T-helper 2 cell (primary cell): Measurements from ENCODE around the gene STX3.
A peak's percentile ranks its signal among the peaks of the same experiment; 100 is the strongest.
"Not testable (repeated sequence)": the region's sequence is repeated elsewhere in the genome, so short reads cannot be mapped to it uniquely, and the experiment has no call there.

Source experiments
- DNase-seq, 5 experiments: peaks; one replicate each; pipeline versions ENCODE4 v3.0.0 to v3.0.0-alpha.2; 2012 to 2022

STX3 gene

DNA sequence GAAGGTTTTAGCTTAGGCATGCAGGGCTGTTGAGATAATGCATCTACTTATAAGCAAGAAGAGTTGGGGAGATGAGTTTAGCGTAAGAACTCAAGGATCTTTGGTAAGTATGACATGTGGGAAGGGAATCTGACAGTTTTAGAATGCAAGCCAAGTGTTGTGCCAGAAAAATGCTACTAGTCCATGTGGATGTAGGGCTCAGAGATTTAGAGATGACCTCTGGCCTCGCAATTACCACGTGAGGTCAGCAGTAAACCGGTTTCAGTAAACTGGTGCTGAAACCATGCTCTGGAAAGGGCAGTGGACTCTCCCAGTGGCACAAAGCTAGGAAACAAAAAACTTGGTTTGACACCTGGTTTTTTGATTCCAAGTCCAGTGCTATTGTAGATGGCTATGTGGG is 36.5 kb downstream of the STX3 start:
- DNase-seq: no peak

DNA sequence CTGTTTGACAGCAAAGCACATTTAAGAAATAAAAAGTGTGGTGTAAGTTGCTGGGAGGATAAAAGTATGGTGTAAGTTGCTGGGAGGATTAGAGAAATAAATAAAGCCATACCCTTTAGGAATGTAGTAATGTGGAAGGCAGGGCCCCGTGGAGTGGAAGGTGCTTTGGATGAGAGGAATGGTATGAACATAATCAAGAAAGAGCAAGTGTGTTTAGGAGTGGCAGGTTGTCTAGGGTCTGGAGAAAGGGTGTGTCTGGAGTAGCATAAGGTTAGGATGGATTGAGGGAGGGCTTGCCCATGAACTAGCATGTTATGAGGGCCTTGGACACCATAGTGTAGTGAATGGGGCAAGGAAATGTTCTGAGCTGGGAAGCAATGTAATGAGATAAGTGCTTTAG is 37.3 kb downstream of the STX3 start:
- no peak for DNase-seq

DNA sequence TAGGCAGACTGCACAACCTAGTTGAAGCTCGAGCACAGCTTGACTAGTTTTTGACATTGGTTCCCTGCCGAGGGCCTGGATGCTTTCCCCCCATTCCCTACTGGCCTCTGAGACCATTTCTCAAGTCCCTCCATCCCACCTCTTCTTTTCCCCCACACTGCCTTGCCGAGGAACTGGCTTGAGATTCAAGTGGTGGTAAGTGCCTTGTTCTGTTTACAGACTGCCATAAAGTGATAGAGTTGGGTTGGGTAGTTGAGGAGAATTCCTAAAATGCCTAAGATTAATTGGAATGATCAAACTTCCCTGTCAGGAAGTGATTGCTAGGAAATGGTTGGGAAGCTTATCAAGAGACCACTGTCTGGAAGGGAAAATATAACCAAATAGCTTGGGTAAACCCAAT is 39.2 kb downstream of the STX3 start:
- DNase-seq: no peak

DNA sequence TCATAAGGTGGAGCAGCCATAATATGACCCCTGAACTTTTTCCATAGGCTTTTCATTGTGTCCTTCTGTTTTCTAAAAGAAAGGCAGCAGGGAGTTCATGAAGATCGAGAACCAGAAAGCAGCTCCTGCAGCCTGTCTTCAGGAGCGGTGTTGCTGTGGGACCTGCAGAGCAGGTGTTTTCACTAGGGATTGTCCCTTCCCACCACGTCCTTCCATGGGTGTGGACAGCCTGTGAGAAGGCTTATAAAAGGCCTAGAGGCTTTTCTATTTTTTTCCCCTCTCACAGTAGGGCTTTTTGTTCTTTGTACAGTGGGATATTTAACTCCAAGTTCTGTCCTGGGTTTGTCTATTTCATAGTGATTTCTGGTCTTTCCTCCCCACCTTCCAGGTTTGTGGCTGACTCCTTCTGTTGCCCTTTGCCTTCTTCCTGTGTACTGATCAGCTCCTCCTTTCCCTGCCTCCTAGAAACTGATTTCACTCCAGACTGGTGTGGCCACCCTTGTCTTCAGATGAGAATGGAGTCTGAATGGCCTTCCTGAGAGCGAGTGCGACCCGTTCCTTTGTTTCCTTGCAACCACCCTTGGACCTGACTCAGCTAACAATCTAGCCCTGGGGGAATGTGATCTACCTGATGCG is 45.3 kb downstream of the STX3 start:
- no peak for DNase-seq

DNA sequence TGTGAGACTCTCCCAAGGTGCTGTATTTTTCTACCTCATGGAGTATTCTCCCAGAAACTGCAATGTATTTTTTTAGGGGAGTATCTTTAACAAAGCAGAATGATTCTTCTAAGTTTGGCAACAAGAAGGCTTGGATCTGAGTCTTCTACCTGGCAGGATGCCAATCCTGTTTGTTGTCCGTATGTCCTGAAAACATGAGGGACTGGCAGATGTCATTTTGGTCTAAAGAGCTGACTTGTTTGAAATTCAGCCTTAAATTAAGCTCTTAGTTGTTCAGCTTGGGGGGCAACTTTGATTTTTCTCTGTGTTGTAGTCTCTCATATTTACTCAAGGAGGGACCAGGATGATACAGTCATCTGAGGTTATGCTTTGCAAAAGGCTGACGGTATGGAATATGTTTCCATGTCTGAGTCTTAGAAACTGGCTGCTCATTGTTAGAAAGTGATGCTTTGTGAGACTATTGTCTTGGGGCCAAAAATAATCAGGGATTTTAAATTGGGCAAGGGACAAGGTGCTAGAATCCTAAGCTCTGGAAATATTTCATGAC is 46.1 kb downstream of the STX3 start:
- DNase-seq: no peak

DNA sequence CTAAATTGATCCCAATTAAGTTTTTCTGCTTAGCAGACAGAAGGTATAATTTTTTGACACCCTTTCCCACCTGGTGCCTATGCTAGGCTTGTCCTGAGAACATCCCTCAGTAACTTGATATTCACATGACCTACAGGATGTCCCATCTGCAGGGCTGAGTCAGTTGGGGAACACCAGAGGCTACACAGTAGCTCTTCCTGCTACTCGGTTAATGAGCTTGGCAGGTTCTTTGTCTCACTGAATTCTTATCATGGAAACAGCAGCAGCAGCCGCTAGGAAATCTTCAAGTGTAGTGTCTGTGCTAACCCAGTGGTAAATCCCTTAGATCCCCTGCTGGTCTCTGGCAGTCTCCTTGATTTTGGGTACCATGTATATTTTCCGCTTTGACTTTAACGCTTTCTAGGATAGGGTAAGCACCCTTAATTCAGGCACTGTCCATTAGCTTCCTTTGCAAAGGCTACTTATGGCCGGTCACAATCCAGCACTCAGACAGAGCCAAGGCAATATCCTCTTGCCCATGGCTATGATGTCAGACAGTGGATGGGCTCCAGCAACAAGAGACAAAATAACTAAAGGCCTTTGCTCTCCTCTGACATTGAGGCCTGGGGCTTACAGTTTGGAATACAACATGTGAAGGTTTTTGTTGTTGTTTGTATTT is 46.9 kb downstream of the STX3 start:
- no peak for DNase-seq

DNA sequence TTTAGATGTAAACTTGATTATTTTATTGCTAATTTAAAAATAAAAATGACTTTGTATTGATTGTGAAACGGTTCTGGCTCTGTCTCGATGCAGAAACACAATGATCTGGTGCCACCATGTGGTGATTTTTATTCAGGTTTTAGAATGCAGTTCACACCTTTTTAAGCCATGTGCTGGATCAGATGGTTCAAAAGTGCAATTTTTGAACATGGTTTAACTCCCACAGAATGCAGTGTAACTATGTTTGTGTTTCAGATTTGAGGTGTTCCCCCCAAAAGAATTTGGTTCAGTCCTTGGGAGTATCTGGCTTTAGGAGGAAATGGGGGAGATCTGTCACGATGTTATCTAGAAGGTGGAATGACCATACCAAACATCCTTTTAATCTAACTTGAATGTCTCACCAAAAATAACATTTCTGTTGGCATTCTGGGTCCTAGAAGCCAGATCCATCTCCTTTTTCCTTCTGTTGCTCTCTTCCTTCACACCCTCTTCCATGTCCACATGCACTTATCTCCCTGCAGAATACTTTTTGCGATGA is 47.5 kb downstream of the STX3 start:
- DNase-seq: peak in 2 of 5 experiments; percentile 41 to 62

DNA sequence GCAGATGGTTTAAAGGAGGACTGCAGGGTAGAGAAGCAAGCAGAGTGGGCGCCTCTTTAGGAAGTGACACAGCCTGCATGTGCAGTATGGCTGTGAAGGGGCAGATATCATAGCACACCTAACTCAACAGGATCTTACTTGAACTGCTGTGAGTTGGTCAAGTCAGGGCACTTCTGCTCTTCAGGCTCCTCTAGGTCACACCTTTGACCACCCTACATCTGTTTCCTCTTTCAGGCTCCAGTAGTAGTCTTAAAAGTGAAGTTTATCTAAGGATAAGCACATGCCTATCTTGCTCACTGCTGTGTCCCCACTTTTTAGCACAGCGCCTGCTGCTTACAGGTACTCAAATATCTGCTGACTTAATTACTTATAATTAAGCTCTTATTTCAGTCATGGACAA is 48.9 kb downstream of the STX3 start:
- no peak for DNase-seq

DNA sequence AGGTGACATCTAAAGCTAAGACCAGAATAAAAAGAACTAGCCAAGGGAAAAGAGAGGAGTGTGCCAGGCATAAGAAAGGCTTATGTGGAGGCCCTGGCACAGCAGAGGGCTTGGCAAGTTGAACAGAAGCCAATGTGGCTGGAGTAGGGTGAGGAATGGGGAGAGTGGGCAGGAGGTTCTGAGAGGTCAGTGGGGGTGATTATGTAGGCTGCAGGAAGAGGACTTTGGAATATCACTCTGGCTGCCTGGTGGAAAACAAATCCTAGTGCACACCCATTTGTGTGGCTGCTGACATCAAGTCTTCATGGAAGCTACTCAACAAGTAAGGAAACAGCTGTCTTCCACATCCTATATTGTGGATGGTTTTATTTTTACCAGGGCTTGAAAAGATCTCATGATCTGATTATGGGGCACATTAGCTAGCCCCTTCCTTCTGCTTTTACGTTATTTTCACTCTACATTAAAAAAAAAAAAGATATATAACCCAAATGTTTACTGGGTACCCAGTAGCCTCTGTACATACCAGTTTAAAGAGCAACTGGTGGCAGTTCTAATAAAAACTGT is 52.0 kb downstream of the STX3 start:
- DNase-seq: no peak

DNA sequence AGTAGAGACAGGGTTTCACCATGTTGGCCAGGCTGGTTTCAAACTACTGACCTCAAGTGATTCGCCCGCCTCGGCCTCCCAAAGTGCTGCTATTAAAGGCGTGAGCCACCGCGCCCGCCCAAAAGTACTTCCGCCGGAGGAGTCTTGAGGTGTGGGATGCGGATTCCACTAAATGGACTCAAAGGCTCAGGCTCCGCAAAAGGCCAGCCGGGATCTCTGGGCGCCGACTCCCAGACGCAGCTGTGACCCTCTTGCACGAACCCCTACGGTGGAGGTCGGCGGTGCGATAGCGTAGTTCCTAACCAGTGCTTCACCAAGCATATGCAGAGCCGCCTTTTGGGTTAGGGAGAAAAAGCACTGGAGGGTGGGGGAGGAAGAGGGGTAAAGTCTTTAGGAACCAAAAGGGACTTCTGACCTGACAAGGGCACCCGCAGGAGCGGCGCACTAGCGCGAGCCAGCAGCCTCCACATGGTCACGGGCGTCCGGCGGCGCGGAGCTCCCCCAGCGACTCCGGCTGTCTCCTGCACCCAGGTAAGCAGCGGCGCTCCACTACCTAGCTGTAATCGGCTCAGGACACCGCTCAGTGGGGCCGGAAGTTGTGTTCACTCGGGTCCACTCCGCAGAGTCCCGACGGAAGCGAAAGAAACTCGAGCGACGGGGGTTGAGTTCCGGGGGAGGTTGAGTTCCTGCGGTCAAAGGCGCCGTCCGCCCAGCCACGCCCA is 55.2 kb downstream of the STX3 start, which contains the start of gene MRPL16:
MRPL16 (minus strand) TSS at position 590 of the 722 bp plus-strand sequence; CDS start at position 470, 120 bp downstream.
- peak; percentile 68 to 94 (median 83) for DNase-seq

DNA sequence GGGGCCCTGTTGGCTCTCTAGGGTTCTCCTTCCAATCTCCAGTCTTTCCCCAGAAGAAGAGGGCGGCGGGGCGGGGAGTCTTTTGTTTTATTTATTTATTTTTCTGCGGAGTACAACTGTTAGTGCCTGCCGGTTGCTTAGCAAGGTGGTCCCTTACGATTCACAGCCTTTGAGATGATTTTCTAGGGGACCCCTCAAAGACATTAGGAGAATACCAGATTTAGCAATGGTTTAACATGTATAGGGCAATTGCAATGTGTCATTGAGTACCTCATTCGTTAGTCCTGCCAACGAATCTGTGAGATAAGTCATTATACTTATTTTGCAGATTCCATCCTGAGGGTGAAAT is 55.7 kb downstream of the STX3 start:
- no peak for DNase-seq

DNA sequence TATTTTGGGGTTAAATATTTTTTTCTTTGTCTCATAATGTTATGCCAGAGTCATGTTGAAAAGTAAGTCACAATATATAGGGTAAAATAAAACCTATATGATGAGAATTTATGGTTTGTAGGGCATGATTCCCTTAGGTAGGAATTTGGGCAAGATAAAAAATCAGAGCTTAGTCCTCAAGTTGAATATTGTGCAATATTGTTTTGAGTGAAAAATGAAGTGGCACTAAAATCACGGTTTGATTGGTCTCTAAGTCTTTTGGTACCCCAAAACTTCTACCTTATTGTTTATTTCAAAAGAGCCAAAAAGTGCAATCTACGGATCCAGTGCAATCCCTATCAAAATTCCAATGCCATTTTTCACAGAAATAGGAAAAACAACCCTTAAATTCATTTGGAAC is 57.0 kb downstream of the STX3 start:
- no peak for DNase-seq

DNA sequence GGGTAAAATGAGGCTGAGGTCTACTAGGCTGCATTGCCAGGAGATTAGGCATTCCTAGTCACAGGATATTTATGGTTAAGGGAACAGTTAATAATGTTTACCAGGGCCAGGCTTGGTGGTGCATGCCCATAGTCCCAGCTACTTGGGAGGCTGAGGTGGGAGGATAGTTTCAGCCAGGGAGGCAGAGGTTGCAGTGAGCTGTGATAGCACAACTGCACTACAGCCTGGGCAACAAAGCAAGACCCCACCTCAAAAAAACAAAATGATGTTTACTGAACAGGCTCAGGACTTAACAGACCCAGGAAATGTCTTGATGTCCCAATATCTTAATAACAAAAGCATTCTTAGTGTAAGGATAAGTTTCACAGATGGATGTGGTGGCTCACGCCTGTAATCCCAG is 58.2 kb downstream of the STX3 start:
- no peak for DNase-seq

DNA sequence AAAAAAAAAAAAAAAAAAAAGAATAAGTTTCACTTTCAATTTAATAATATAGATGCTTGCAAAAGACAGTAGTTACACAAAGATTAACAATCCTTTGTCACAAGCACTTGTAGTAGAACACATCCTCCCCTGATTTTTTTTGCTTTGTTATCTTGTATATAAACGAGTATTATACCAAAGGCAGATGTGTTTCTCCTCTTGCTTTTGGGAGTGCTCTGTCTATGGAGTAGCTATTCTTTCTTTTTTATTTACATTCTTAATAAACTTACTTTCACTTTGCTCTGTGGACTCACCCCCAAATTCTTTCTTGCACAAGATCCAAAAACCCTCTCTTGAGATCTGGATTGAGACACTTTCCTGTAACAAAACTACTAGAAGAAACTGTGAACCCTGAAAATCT is 58.8 kb downstream of the STX3 start:
- DNase-seq: no peak

DNA sequence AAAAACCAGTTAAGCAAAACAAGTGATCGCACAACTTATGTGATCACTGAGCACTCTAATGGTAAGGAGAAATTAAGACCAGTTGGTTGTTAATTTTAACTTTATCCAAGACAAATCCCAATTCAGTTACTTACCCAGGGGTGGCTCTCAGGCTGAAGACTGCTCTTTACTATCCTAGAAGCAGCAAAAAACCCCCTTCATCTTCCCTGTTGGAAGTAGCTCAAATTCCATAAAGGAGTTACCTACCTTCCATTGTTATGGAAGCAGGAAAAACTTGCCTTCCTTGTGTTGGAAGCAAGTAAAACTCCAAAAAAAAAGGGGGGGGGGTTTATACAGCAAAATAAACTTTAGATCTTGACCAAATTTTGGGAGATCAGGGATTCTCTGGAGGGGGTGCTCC is 60.6 kb downstream of the STX3 start:
- DNase-seq: no peak

DNA sequence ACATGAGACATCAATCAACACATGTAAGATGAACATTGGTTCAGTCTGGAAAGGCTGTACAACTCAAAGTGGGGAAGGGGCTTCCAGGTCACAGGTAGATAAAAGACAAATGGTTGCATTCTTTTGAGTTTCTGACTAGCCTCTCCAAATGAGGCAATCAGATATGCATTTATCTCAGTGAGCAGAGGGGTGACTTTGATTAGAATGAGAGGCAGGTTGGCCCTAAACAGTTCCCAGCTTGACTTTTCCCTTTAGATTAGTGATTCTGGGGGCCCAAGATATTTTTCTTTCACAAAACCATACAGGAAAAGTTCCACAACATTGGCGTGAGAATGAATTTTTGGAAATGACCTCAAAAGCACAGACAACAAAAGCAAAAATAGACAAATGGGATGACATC is 61.3 kb downstream of the STX3 start:
- DNase-seq: not testable (repeated sequence)

DNA sequence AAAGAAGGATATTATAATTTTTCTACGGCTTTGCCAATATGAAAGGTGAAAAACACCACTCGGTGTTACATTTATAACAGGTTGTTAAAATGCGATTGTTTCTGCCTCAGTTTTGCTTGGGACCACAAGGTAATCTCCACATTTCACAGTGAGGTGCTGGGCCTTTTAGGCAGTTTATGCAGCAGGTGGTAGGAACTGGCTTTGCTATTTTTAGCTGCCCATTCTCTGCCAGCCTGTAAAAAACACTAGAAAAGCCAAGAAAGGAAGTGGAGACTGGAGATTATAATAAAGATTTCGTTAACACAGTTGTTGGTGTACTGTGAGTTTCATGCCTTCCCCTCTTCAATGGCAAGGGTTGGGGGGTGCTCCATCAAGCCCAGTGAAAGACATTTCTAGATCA is 63.4 kb downstream of the STX3 start:
- DNase-seq: peak in 1 of 5 experiments; percentile 61

DNA sequence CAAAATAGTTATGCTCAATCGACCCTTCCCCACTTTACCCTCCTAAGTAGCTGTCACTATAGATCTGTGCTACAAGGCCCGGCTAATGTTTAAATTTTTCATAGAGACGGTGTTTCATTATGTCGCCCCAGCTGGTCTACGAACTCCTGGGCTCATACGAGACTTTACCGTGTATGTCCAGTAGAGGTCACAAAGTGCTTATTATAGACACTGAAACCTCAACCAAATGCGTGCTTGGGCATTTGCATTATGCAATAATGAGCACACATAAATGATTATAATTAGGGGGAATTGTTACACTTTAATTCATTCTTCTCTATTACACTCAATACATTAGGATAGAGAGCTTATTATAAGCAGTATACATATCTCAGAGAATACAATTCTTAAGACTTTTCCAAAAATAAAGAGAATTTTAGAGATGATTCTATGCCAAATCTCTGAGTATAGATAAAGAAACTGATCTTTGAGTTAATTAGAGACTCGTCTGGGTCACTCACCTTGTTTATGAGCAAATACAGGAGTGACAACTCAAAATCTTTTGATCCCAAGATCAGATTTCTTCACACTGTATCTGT is 67.9 kb downstream of the STX3 start:
- peak in 1 of 5 experiments; percentile 61 for DNase-seq

DNA sequence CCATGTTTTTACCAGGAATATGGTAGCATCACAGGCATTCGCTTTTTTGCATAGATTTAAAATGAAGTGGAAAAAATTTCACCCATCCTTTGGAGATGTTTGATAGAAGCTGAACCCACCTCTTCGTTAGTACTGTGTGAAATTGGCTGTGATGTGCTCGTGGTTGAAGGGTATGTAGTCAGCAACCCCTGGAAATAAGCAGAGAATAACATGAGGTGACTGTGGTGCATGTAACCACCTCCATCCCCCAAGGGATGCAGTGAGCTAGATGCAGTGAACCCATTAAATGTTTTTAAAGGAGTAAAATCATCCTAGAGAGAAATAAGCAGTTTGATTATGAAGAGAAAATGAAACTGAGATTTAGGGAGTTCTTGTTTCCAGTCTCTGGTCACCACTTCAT is 74.2 kb downstream of the STX3 start:
- no peak for DNase-seq

DNA sequence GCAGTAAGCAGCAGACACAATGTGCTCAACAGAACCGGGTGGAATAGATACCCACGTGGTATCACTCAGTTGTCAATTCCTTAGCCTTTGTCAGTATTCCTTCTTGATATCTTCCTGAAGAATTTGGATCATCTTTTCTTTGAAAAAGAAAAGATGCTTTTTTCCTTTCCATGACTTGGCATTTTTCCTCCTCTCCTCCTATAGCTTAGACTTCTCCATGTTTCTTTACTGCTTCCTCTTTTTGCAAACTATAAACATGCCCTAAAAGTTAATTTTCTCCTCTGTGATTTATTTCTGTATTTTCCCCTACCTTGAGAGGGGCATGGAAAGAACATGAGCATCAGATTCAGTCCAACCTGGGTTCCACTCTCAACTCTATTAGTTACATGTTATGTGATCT is 78.4 kb downstream of the STX3 start:
- no peak for DNase-seq

DNA sequence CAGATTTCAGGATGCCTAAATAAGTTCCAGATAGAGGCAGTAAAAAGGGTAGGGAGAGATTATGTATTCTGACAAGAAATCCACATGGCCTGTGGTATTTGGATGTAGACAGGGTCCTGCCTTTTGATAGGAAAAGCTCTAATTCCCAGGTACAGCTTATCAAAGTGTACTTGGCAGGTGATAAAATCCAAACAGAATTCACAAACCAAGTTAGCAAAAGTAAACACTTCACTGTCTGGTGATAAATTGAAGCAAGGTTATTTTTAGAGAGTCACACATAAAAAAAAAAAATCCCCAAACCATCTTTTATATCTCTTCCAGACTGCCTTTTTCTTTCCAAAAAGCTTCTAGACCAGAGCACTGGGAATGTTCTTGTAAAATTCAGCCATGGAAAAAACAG is 84.4 kb downstream of the STX3 start:
- no peak for DNase-seq

DNA sequence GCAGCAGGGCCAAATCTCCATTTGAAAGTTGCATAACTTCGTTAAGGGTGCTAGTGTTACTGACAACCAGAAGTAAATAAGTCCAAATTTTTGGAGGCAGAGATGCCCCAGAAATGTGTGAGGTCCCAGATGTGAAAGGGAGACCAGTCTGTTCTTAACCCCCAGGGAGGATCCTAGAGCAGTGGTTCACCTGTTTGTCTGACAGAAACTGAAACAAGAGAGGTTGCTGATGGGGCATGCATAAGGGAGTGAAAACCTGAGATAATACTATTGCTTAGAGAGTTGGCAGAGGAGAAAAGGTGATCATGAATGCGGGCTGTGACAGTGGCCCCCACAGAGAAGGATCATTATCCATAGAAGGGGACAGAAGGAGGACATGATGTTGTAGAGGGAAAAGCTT is 86.3 kb downstream of the STX3 start:
- no peak for DNase-seq

DNA sequence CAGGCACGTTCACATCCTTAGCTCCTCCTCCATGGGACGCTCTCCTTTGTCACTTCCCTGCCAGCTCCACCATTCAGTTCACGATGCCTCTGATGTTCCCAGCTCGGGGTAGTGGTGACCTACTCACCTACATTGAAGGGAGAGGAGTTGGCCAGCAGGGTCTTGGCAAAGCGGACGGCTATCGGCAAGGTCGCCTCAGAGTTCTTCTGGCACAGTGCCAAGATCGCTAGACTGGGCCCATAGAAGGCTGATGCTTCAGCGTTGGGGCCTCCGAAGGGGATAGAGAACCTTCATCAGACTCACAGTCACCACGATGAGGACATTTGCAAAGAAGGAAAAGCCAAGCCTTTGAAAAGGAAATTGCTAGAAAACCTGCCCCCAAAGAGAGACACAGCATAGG is 87.1 kb downstream of the STX3 start:
- DNase-seq: no peak
